HG02938 (cell line): ENCODE results near the gene PDGFA.

Experiments
- ATAC-seq: cut with Tn5 transposase; IDR thresholded peaks from one replicate; pipeline ENCODE4 v1.9.1; 2021; ENCODE audit warnings: mild to moderate bottlenecking, moderate library complexity; ENCODE audit not compliant: unreplicated experiment

The PDGFA gene

GRCh38 chr7:449324-450019, 70.2 kb downstream of the PDGFA start:
- ATAC-seq: no peak

GRCh38 chr7:447523-447922, 72.1 kb downstream of the PDGFA start:
- no peak for ATAC-seq
